Measurements from ENCODE around the gene RSPH1. TPM values are rescaled to one million over a fixed set of nuclear protein-coding genes. Genes with fewer than 3 reads are reported as not detected.

The RSPH1 gene
- total RNA-seq, 1 experiment from 2014 or later: 0.31 TPM

DNA sequence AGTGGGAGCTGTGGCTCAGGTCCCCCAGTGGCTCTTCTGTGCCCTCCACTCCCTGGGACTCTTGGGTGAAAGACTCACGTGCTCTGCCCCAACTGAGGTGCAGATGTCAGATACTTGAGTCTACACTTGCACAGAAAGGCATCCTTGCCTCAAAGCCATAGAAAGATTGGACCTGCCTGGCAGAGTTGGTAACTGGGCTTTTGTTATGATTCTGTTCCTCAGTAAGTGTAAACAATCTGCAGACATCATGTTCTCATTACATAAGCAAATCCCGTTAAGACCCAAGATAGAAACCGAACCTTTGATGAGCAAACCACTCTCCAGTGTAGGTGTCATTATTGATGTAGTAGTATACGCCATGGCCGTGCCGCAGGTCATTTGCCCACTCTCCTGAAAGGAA, 10.0 kb downstream of the RSPH1 start:
- H3K9me3 ChIP-seq (ENCODE audit: control insufficient read depth, low read depth, low read length): no peaks in the 10 kb centered on the region
- H4K91ac ChIP-seq (ENCODE audit: insufficient read length, low read depth, low read length): no peak overlapping the region
- no peak overlapping the region for H3K4me2 ChIP-seq (ENCODE audit: insufficient read depth, insufficient read length, low read length)
- H2BK5ac ChIP-seq (ENCODE audit: insufficient read length, low read length): no peak overlapping the region
- H4K5ac ChIP-seq (ENCODE audit: insufficient read length, low read depth, low read length): no peak overlapping the region
- no peaks in the 10 kb centered on the region for H3K23me2 ChIP-seq (ENCODE audit: insufficient read length, low read depth, low read length, poor library complexity, severe bottlenecking)
- no CpG with 5 or more reads among the region's 6 CpGs for WGBS (ENCODE audit: extremely low coverage, insufficient read length, low lambda C conversion rate)
- no peaks in the 10 kb centered on the region for H3K9me3 Mint-ChIP-seq
- H2AK5ac ChIP-seq (ENCODE audit: insufficient read length, low read length): no peak overlapping the region
- H2BK20ac ChIP-seq (ENCODE audit: low read depth, low read length, poor library complexity, severe bottlenecking): no peak overlapping the region
- H3K9ac ChIP-seq (ENCODE audit: extremely low read depth, insufficient read length, low read length): no peak overlapping the region
- H2BK120ac ChIP-seq (ENCODE audit: low read depth, low read length, poor library complexity, severe bottlenecking): no peak overlapping the region
- H3K18ac ChIP-seq (ENCODE audit: insufficient read length, low read depth, low read length): no peak overlapping the region
- H3K23ac ChIP-seq (ENCODE audit: insufficient read length, low read depth, low read length): no peak overlapping the region
- H3K4me3 Mint-ChIP-seq: no peak overlapping the region
- DNase-seq: no peak
- H4K20me1 ChIP-seq (ENCODE audit: control insufficient read depth, insufficient read depth, insufficient read length): no peaks in the 10 kb centered on the region
- H3K27ac ChIP-seq (ENCODE audit: insufficient read length, low read depth, low read length): no peak overlapping the region
- no peak overlapping the region for H2BK12ac ChIP-seq (ENCODE audit: insufficient read length, low read depth, low read length)
- H3T11ph ChIP-seq (ENCODE audit: low read length): no peak overlapping the region
- no peaks in the 10 kb centered on the region for H3K27me3 ChIP-seq (ENCODE audit: insufficient read depth, low read length)
- no peak overlapping the region for H4K8ac ChIP-seq (replicated peaks; ENCODE audit: insufficient read length, low read depth, low read length)
- H2AFZ ChIP-seq (ENCODE audit: low read length): no peak overlapping the region
- no peak overlapping the region for H2BK15ac ChIP-seq (ENCODE audit: low read depth, low read length)
- no peak overlapping the region for H3K56ac ChIP-seq (ENCODE audit: insufficient read length, low read depth, low read length)
- H3K27ac Mint-ChIP-seq: no peak overlapping the region
- H3K79me1 ChIP-seq (ENCODE audit: insufficient read depth, low read depth, low read length, poor library complexity, severe bottlenecking): no peaks in the 10 kb centered on the region
- H3K4me1 ChIP-seq (ENCODE audit: insufficient read depth, low read length): no peaks in the 10 kb centered on the region
- H3K79me2 ChIP-seq (ENCODE audit: insufficient read depth, low read length): no peaks in the 10 kb centered on the region
- H3K36me3 Mint-ChIP-seq (ENCODE audit: insufficient read depth in 1 of 3, low read depth in 3 of 3): no peaks in the 10 kb centered on the region
- H3K4ac ChIP-seq (ENCODE audit: low read depth, low read length): no peak overlapping the region
- H3K4me1 Mint-ChIP-seq: peaks cover 3% of the 10 kb centered on the region in 2 experiments; a peak in 3 of 4 replicates
- TF ChIP-seq, protein P1, sequence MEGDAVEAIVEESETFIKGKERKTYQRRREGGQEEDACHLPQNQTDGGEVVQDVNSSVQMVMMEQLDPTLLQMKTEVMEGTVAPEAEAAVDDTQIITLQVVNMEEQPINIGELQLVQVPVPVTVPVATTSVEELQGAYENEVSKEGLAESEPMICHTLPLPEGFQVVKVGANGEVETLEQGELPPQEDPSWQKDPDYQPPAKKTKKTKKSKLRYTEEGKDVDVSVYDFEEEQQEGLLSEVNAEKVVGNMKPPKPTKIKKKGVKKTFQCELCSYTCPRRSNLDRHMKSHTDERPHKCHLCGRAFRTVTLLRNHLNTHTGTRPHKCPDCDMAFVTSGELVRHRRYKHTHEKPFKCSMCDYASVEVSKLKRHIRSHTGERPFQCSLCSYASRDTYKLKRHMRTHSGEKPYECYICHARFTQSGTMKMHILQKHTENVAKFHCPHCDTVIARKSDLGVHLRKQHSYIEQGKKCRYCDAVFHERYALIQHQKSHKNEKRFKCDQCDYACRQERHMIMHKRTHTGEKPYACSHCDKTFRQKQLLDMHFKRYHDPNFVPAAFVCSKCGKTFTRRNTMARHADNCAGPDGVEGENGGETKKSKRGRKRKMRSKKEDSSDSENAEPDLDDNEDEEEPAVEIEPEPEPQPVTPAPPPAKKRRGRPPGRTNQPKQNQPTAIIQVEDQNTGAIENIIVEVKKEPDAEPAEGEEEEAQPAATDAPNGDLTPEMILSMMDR (conservative IDR thresholded peaks at IDR 0.05): no peak
- H3K14ac ChIP-seq (ENCODE audit: insufficient read depth, low read length): no peak overlapping the region; the same call in 1 of the 2 replicates
- H3K27me3 Mint-ChIP-seq (ENCODE audit: low read depth): peaks cover 20% of the 10 kb centered on the region

Measured in H9 (cell line).